HUDEP-2 (cell line): Measurements from ENCODE around the gene CCDC47.
A peak's percentile ranks its signal among the peaks of the same experiment; 100 is the strongest.

ENCODE experiments used
- DNase-seq, 76 experiments: peaks; one replicate each; lab custom pipeline; 2025; ENCODE audit not compliant: unreplicated experiment in 76 of 76; lab: John Stamatoyannopoulos, UW

The CCDC47 gene

DNA sequence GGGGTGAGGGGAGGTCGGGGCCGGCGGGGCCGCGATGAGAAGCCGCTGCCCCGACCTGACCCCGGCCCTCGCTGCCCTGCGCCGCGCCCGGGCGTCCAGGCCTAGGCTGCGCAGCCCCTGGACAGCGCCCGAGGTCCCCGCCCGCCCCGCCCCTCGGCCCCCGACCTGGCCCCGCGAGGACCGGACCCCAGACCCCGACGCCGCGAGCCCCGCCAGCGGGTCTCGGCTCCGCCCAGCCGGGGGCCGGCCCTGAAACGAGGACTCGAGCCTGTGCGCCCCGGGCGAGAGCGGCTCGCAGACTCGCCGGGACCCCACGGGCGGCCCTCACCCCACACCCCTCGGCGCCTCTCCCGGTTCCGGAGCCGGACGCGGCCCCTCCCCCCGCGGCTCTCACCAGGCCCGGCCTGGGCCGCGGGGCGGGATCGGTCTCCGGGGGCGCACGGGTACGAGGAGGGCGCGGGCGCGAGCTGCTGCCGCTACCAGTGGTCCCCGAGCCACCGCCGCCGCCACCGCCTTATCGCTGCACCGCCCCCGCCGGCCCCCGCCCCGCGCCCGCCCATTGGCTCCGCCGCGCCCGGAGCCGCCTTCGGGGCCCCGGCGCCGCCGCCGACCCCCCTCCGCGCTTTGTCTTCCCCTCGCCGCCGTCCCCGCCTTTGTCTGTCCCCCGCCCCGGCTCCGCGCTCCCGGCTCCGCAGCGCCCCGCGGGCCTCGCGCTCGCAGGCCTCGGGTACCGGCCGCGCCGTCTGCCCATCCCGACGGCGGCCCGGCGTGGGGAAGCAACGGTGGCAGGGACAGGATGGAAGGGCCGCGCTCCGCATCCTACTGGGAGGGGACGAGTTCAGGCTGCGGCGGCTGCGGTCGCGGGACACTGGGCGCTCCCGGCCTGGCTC lies 73.5 kb downstream of the CCDC47 start, which contains the start of gene LIMD2:
Gene LIMD2 (minus strand): TSS at position 488 of the 890 bp plus-strand sequence. CDS start 827 bp downstream, outside the sequence.
- peak in 50 of 76 experiments; percentile 15 to 78 (median 50) for DNase-seq

GRCh38 chr17:63698886-63699637 lies 74.3 kb downstream of the CCDC47 start:
- peak in 12 of 76 experiments; percentile 3 to 21 (median 14) for DNase-seq

DNA sequence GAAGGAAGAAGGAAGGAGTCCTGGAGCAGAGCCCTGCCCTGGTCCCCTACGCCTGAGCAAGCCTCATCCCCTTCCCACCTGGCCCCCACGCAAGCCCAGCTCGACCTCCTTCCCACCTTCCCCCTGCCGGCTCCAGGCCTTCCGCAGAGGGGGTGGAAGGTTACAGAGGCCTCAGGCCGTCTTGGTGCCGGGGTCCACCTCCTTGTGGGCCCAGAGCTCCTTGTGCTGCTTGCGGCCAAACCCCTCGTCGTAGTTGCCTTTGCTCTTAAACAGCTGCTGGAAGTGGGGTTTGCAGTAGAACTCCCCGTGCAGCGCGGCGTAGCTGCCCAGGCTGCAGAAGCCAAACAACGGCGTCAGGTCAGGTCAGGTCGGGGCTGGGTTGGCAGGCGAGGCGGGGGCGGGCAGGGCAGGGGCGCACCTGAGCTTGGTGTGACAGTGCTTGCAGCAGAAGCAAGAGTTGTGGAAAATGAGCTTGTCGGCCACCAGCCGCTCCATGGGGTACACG lies 75.0 kb downstream of the CCDC47 start:
- no peak for DNase-seq

GRCh38 chr17:63697341-63698286 lies 75.8 kb downstream of the CCDC47 start:
- DNase-seq, result peak in 64 of 76 experiments; percentile 21 to 77 (median 54)

- DNase-seq, result peak in 26 of 76 experiments; percentile 5 to 63 (median 27)
Observed at GRCh38 chr17:63696381-63696961, 76.9 kb downstream of the CCDC47 start.

- DNase-seq, result no peak
Observed at GRCh38 chr17:63695889-63696288, 77.5 kb downstream of the CCDC47 start.
